IPS DF 6.9 (cell line): Measurements from ENCODE around the gene NRAP.
"Not testable (repeated sequence)": the region's sequence is repeated elsewhere in the genome, so short reads cannot be mapped to it uniquely, and the experiment has no call there.

Experiments used
- DNase-seq: peaks from one replicate; pipeline ENCODE4 v3.0.0-alpha.2; 2013; ENCODE audit warnings: low read depth, low spot score
- H3K27ac ChIP-seq: one replicate; pipeline ENCODE4 v1.5.1; 2013; ENCODE audit warnings: low read length, control low read depth
- H3K27me3 ChIP-seq: 2 replicates; pipeline ENCODE4 v1.6.1; 2013; ENCODE audit warnings: mild to moderate bottlenecking, low read length; ENCODE audit not compliant: control insufficient read depth, insufficient read depth
- H3K36me3 ChIP-seq: 2 replicates; pipeline ENCODE4 v1.6.1; 2013; ENCODE audit warnings: low read length; ENCODE audit not compliant: control insufficient read depth, insufficient read depth
- H3K4me1 ChIP-seq: 2 replicates; pipeline ENCODE4 v1.6.1; 2013; ENCODE audit warnings: low read length; ENCODE audit not compliant: control insufficient read depth, insufficient read depth
- H3K4me3 ChIP-seq: 2 replicates; pipeline ENCODE4 v1.5.1; 2013; ENCODE audit warnings: mild to moderate bottlenecking, low read length
- H3K9me3 ChIP-seq: 2 replicates; pipeline ENCODE4 v1.6.1; 2013; ENCODE audit warnings: low read length, inconsistent platforms; ENCODE audit not compliant: control insufficient read depth, insufficient read depth
- WGBS: extraction: QIAGEN DNeasy Blood & Tissue Kit; methylation state at CpG from one replicate; pipeline ENCODE4 v1.1.7; 2013; ENCODE audit warnings: mixed read lengths, missing lambda C conversion rate; ENCODE audit not compliant: insufficient read length, insufficient coverage; 5-methylcytosine and 5-hydroxymethylcytosine counted together

NRAP gene

DNA sequence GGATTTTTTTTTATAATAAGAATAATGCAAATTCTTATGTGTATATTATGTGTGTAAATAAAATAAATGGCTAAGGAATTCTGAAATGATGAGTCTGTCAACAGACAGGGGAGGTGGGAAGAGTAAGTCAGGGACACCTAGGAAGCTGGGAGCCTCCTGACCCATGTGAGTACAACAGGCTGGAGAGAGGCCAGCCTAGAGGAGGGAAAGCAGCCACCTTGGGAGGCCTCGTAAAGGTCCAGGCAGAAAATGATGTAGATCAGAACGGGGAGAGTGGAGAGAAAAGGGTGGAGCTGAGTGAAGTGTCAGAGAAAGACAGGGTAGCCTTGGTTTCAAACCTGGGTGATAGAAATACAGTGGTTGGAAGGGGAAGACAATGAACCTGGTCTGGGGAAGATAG, 6.9 kb downstream of the NRAP start:
- Histone ChIP-seq H3K27me3 (no peaks in the 10 kb centered on the region), H3K4me1 (no peaks in the 10 kb centered on the region), H3K36me3 (no peaks in the 10 kb centered on the region), H3K9me3 (no peaks in the 10 kb centered on the region), H3K4me3 (no peak overlapping the region), H3K27ac (no peak overlapping the region)
- WGBS: no CpG with 5 or more reads among the region's 2 CpGs
- no peak for DNase-seq

DNA sequence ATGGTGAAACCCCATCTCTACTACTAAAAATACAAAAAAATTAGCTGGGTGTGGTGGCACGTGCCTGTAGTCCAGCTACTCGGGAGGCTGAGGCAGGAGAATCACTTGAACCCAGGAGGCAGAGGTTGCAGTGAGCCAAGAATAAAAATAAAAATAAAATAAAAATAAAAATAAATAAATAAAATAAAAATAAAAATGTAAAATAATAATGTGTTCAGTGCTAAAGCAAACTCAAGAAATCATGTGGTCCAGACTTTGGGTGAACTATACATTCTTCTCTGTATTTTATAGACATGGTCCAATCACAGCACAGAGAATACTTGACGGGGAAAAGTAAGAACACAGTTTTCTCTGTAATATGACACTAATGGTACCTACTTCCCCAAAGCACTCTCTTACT, 11.4 kb downstream of the NRAP start:
- not testable (repeated sequence) for H3K27me3 ChIP-seq, H3K36me3 ChIP-seq, H3K27ac ChIP-seq, H3K9me3 ChIP-seq, H3K4me3 ChIP-seq, H3K4me1 ChIP-seq, DNase-seq
- no CpG with 5 or more reads among the region's 3 CpGs for WGBS

DNA sequence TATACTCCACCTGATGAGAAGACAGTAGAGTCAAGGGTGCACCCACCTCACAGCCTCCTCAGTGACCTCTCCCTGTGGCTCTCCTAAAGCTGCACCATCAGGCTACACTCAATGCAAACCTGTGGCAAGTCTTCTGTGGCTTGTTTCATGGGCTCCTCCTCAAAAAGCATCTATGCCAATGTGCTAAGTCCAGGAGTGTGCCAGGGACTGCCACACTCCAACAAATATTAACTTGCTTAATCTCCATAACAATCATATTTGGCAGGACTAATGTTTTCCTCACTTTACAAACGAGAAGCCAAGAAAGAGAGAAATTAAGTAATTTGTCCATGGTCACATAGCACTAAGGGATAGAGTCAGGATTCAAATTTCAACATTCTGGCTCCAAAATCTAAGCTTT, 11.9 kb downstream of the NRAP start:
- Histone ChIP-seq H3K36me3 (no peaks in the 10 kb centered on the region), H3K27ac (no peak overlapping the region), H3K27me3 (no peaks in the 10 kb centered on the region), H3K9me3 (no peaks in the 10 kb centered on the region), H3K4me1 (no peaks in the 10 kb centered on the region), H3K4me3 (no peak overlapping the region)
- WGBS: no CpG with 5 or more reads among the region's 1 CpG
- DNase-seq: no peak

DNA sequence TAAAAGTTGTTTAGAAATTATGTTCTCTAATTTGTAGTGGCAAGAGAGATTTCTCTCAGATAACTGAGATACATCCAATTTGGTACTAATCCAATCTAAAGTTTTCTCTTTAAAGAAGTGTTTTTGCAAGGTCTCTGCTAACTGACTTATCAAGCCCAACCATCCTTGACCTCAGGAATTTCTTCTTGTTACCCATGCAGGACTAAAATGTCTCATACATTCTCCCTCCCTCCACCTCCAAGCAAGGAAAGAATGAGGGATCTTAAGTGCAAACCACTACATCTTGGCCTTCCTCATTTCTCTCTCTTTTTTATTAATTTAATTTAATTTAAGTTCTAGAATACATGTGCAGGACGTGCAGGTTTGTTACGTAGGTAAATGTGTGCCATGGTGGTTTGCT, 12.8 kb downstream of the NRAP start:
- no CpG with 5 or more reads among the region's 2 CpGs for WGBS

DNA sequence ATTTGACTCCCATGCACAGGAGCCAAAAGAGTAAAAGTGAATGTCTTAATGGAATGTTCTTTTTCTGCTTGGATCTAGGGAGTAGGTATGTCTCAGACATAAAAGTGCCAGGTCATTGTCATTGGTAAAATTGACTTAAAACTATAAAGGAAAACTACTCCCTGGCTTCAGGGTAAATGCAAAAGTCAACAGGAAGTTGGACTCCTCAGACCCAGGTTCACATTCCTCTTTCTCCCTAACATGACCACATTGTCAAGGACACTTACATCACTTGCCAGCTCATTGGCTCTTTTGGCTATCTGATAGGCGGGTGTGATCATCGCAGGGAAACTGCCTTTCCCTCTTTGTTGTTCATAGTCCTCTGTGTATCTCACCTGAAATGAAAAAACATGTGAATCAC, 13.7 kb downstream of the NRAP start:
- no peaks in the 10 kb centered on the region for H3K4me1 ChIP-seq
- DNase-seq: no peak
- H3K4me3 ChIP-seq: no peak overlapping the region
- H3K36me3 ChIP-seq: no peaks in the 10 kb centered on the region
- no peaks in the 10 kb centered on the region for H3K27me3 ChIP-seq
- H3K27ac ChIP-seq: no peak overlapping the region
- WGBS: no CpG with 5 or more reads among the region's 2 CpGs
- H3K9me3 ChIP-seq: no peaks in the 10 kb centered on the region

More for the DNA sequence above, 12.8 kb downstream of the NRAP start:
- Histone ChIP-seq H3K36me3 (no peaks in the 10 kb centered on the region), H3K4me3 (no peak overlapping the region), H3K4me1 (no peaks in the 10 kb centered on the region), H3K27ac (no peak overlapping the region), H3K9me3 (no peaks in the 10 kb centered on the region), H3K27me3 (no peaks in the 10 kb centered on the region)
- DNase-seq: no peak

DNA sequence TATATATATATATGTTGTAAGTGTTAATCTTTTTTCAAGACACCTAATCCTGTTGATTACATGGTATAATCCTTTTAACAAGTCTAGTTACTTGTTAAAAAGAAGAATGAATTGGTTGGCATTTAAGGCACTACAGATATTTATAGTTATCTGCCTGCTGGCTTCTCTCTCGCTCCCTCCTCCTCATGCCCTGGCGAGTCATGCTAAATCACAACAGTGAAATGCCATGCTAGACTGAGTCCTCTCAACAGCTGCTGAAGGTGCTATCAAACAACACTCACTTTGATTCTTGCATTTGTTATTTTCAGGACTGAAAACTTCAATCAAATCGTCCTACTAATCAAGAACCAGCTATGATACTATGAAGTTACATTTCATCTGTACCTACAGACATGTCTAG, 15.4 kb downstream of the NRAP start:
- no peaks in the 10 kb centered on the region for H3K9me3 ChIP-seq
- WGBS: no CpG with 5 or more reads among the region's 3 CpGs
- H3K4me3 ChIP-seq: no peak overlapping the region
- no peaks in the 10 kb centered on the region for H3K4me1 ChIP-seq
- H3K36me3 ChIP-seq: no peaks in the 10 kb centered on the region
- no peak for DNase-seq
- H3K27ac ChIP-seq: no peak overlapping the region
- H3K27me3 ChIP-seq: no peaks in the 10 kb centered on the region

DNA sequence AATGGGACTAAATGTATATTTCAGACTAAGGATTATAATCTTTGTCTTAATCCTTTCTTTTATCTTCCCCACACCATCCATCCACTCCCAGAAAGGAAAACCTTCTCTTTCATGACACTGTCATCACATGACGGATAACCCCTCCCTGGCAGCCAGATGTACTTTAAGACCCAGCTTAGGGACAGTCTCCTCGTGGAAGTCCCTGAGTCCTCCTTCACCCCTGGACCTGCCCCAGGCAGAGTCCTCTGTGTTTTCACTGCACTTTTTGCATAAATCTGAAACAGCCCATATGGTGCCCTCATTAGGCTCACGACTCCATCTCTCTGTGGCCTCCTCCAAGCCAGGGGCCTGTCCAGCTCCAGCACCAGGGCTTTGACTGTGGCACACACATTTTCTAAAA, 16.0 kb downstream of the NRAP start:
- DNase-seq: no peak
- WGBS: no CpG with 5 or more reads among the region's 3 CpGs
- H3K4me1 ChIP-seq: no peaks in the 10 kb centered on the region
- H3K36me3 ChIP-seq: no peaks in the 10 kb centered on the region
- no peaks in the 10 kb centered on the region for H3K9me3 ChIP-seq
- no peaks in the 10 kb centered on the region for H3K27me3 ChIP-seq
- H3K4me3 ChIP-seq: no peak overlapping the region
- no peak overlapping the region for H3K27ac ChIP-seq

DNA sequence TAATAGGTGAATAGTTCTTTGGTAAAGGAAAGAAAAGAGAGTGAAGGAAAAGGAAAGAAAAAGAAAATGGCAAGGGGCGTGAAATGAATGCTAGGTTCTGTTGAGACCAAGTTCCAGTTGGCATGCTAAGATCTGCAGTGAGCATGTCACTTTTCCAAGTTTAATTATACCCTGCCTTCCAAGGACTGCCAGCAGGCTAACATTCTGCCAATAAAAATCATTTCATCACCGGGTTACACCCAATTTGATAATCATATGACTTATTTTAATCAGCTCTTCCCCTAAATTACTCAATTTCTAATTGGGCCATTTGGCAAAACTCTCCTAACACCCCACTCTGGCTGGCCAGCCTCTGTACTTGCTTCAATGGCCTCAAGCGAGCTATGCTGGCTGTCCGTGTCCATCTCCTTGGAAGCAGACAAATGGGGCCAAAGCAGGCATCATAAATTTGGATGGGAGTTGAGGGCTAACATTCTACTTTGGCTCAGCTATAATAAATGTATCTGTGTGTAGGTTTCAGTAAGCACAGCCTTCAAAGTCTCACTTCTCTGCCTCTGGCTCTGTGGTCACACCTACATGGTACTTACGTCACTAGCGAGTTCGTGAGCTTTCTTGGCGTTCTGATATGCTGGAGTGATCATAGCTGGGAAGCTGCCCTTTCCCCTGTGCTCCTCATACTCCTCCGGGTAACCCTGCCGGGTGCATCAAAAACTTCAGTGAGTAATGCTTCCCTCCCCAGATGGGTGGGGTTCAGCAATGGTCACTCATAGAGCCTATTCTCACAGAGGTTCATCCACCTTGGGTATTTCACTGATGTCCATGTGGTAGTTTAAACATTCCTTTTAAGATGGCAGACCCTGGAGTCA, 17.3 kb downstream of the NRAP start:
- H3K9me3 ChIP-seq: no peaks in the 10 kb centered on the region
- 100% methylated on average over 1 of the region's 10 CpGs for WGBS
- no peak for DNase-seq
- no peaks in the 10 kb centered on the region for H3K4me1 ChIP-seq
- H3K27ac ChIP-seq: no peak overlapping the region
- H3K27me3 ChIP-seq: no peaks in the 10 kb centered on the region
- no peak overlapping the region for H3K4me3 ChIP-seq
- H3K36me3 ChIP-seq: no peaks in the 10 kb centered on the region

DNA sequence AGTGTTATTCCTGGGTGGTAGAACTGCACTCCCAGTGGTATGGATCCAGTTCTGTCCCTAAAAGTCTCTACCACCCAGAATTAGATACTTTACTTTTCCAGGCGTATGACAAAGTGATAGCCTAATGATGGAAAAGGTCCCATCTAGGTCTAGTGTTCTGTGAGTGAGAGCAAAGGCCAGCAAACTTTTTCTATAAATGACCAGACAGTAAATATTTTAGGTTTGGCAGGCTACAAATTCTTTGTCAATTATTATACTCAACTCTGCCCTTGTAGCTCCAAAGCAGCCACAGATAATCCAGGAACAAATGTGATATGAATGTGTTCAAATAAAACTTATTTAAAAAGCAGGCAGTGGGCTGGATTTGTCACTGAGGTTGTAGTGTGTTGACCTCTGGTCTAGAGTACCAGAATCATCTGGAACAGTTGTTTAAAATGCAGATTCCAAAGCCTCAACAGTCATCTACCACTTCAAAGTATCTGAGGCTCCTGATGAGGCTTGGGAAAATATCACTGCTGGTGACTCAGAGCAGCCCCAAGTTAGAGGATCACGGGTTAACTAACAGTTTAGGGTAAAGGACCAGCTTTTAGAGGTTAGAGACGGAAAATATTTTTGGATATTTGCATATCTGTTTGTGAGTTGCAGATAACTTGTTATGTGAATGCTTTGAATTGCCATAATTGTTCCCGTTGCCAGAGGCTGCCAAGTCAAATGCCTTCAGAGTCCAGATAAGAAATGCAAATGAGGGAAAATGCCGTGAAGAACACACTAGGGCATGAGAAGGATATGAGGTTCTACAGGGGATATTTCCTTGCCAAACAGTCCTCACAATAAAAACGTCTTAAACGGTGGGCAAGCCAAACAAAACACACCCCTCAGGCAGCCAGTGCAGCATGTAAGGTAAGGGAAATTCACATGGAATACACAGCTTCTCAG, 19.4 kb downstream of the NRAP start:
- no peaks in the 10 kb centered on the region for H3K4me1 ChIP-seq
- no peak for DNase-seq
- H3K27ac ChIP-seq: no peak overlapping the region
- WGBS: 100% methylated on average over 1 of the region's 7 CpGs
- H3K36me3 ChIP-seq: no peaks in the 10 kb centered on the region
- H3K9me3 ChIP-seq: no peaks in the 10 kb centered on the region
- H3K4me3 ChIP-seq: no peak overlapping the region
- no peaks in the 10 kb centered on the region for H3K27me3 ChIP-seq

DNA sequence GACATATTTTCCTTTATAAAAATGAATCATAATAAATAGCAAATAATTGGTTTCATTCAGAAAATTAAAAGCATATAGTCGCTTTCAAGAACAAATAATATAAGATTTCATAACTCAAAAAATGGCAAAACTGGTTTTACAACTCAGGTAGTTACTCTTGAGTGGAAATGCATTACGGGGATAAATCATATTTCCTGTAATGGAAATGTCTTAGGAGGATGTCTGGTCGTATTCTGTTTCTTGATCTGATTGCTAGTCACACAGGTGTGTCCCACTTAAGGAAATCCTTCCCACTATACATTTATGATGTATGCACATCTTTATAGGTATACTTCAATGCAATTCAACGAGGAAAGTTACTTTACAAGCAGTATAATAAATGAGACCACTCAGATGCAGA, 20.7 kb downstream of the NRAP start:
- WGBS: no CpG with 5 or more reads among the region's 4 CpGs
- H3K27ac ChIP-seq: no peak overlapping the region
- no peak for DNase-seq
- no peaks in the 10 kb centered on the region for H3K27me3 ChIP-seq
- H3K36me3 ChIP-seq: no peaks in the 10 kb centered on the region
- H3K4me3 ChIP-seq: no peak overlapping the region
- H3K4me1 ChIP-seq: no peaks in the 10 kb centered on the region
- H3K9me3 ChIP-seq: no peaks in the 10 kb centered on the region
